Trophoblast cell (in vitro differentiated cells and primary cell): ENCODE results near the gene DSTYK.

ENCODE experiments used
- DNase-seq, 2 donors: peaks; one replicate each; pipeline ENCODE4 v3.0.0-alpha.2; 2016
- H2AFZ ChIP-seq: 2 replicates; pipeline ENCODE4 v1.6.1; 2013; ENCODE audit warnings: low read length, moderate library complexity, mild to moderate bottlenecking; ENCODE audit not compliant: insufficient read depth, poor library complexity
- H2AK5ac ChIP-seq: 2 replicates; pipeline ENCODE4 v1.6.1; 2013; ENCODE audit warnings: mild to moderate bottlenecking, low read length
- H2BK120ac ChIP-seq: 2 replicates; pipeline ENCODE4 v1.6.1; 2013; ENCODE audit warnings: low read length, mild to moderate bottlenecking, moderate library complexity; ENCODE audit not compliant: insufficient read depth, poor library complexity
- H2BK12ac ChIP-seq: 2 replicates; pipeline ENCODE4 v1.6.1; 2013; ENCODE audit warnings: mild to moderate bottlenecking, low read length, moderate library complexity
- H2BK5ac ChIP-seq: 2 replicates; pipeline ENCODE4 v1.6.1; 2013; ENCODE audit warnings: low read length, low read depth, moderate library complexity, mild to moderate bottlenecking; ENCODE audit not compliant: poor library complexity
- H3K14ac ChIP-seq: 2 replicates; pipeline ENCODE4 v1.6.1; 2013; ENCODE audit warnings: mild to moderate bottlenecking, low read length
- H3K18ac ChIP-seq: 2 replicates; pipeline ENCODE4 v1.6.1; 2013; ENCODE audit warnings: mild to moderate bottlenecking, low read length
- H3K23ac ChIP-seq: 2 replicates; pipeline ENCODE4 v1.6.1; 2013; ENCODE audit warnings: low read length
- H3K27ac ChIP-seq: 2 replicates; pipeline ENCODE4 v1.5.1; 2013; ENCODE audit warnings: low read depth, mild to moderate bottlenecking, inconsistent platforms, low read length, moderate library complexity
- H3K27me3 ChIP-seq: 2 replicates; pipeline ENCODE4 v1.6.1; 2013; ENCODE audit warnings: inconsistent platforms, mild to moderate bottlenecking, low read length, moderate library complexity; ENCODE audit not compliant: insufficient read depth
- H3K36me3 ChIP-seq, 2 experiments: 1 replicate in 1 of 2; 2 replicates in 1 of 2; pipeline ENCODE4 v1.6.1; 2013; ENCODE audit warnings: low read length in 2 of 2, mild to moderate bottlenecking in 2 of 2, moderate library complexity in 1 of 2; ENCODE audit not compliant: insufficient read depth in 2 of 2, control insufficient read depth in 1 of 2
- H3K4ac ChIP-seq: 2 replicates; pipeline ENCODE4 v1.6.1; 2013; ENCODE audit warnings: low read depth, mild to moderate bottlenecking, low read length, moderate library complexity
- H3K4me1 ChIP-seq, 2 experiments: 1 replicate in 1 of 2; 2 replicates in 1 of 2; pipeline ENCODE4 v1.6.1; 2013; ENCODE audit warnings: low read length in 2 of 2, mild to moderate bottlenecking in 2 of 2, moderate library complexity in 1 of 2; ENCODE audit not compliant: insufficient read depth in 2 of 2, control insufficient read depth in 1 of 2
- H3K4me2 ChIP-seq: 2 replicates; pipeline ENCODE4 v1.6.1; 2013; ENCODE audit warnings: inconsistent platforms, mild to moderate bottlenecking, low read length, moderate library complexity
- H3K4me3 ChIP-seq: 2 replicates; pipeline ENCODE4 v1.5.1; 2013; ENCODE audit warnings: mild to moderate bottlenecking, low read depth, low read length, inconsistent platforms
- H3K79me1 ChIP-seq: one replicate; pipeline ENCODE4 v1.6.1; 2013; ENCODE audit warnings: low read length
- H3K79me2 ChIP-seq: 2 replicates; pipeline ENCODE4 v1.6.1; 2013; ENCODE audit warnings: low read length, mild to moderate bottlenecking; ENCODE audit not compliant: control insufficient read depth, insufficient read depth, poor library complexity
- H3K9ac ChIP-seq: 2 replicates; pipeline ENCODE4 v1.6.1; 2013; ENCODE audit warnings: mild to moderate bottlenecking, low read length
- H3K9me3 ChIP-seq: 2 replicates; pipeline ENCODE4 v1.6.1; 2013; ENCODE audit warnings: low read depth, mild to moderate bottlenecking, control low read depth, inconsistent platforms, low read length; ENCODE audit not compliant: insufficient read depth
- H4K12ac ChIP-seq: 2 replicates; pipeline ENCODE4 v1.6.1; 2013; ENCODE audit warnings: low read depth, mild to moderate bottlenecking, low read length, moderate library complexity
- H4K8ac ChIP-seq: 2 replicates; pipeline ENCODE4 v1.6.1; 2013; ENCODE audit warnings: low read depth, mild to moderate bottlenecking, low read length, moderate library complexity
- H4K91ac ChIP-seq: one replicate; pipeline ENCODE4 v1.6.1; 2013; ENCODE audit warnings: low read depth, mild to moderate bottlenecking, low read length, moderate library complexity
- WGBS: extraction: QIAGEN DNeasy Blood & Tissue Kit; methylation state at CpG from one replicate; pipeline ENCODE4 v1.1.7; 2013; ENCODE audit warnings: missing lambda C conversion rate; ENCODE audit not compliant: insufficient read length, insufficient coverage; ENCODE audit errors: extremely low coverage; 5-methylcytosine and 5-hydroxymethylcytosine counted together

DSTYK gene

DNA sequence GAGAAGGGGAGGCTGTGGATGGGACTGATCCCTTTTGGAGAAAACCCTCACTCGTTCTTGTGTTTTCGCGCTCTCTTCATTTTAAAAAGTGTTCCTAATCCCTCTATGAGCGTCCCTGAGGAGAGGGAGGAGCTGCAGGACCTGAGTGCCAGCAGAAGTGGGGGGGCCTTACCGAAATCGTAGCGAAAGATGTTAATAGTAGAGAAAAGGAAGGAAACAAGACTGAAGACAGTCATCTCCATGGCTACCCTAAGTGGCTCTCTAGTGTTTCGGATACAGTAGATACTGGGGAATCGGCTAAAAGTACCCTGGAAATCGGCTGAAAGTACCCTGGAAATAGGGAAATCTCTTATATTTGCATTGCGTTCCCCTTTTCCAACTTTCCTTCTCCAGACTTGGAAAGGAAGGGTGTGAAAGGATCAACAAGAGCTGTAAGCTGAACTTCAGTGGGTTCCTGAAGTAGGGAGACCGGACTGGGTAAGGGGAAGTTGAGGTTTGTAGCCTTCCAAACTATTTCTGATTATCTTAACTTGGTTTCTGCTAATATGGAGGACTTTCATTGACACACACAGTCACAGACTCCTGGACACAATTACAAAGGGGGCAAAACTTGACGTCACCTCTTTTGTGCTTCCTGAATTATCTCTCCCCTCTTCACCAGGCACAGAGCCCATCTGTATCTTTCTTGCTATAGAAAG, 486 bp upstream of the DSTYK start:
- Histone ChIP-seq H3K4me1 (peaks cover 2% of the 10 kb centered on the region in 2 experiments), H3K14ac (no peak overlapping the region), H2BK5ac (no peak overlapping the region), H3K27me3 (no peaks in the 10 kb centered on the region), H4K91ac (no peak overlapping the region), H3K27ac (no peak overlapping the region), H3K9me3 (no peaks in the 10 kb centered on the region), H3K79me1 (peaks cover 10% of the 10 kb centered on the region), H3K79me2 (peaks cover 4% of the 10 kb centered on the region), H3K9ac (no peak overlapping the region), H4K12ac (peak overlapping the region; percentile 64), H2BK12ac (no peak overlapping the region), H4K8ac (peak overlapping the region; percentile 84), H2AK5ac (no peak overlapping the region), H2AFZ (peak overlapping the region; percentile 92), H3K4me3 (no peak overlapping the region), H3K23ac (no peak overlapping the region), H3K18ac (no peak overlapping the region), H3K4ac (no peak overlapping the region), H3K36me3 (no peaks in the 10 kb centered on the region), H2BK120ac (no peak overlapping the region), H3K4me2 (peak overlapping the region; percentile 61)
- DNase-seq, result no peak
- no CpG with 5 or more reads among the region's 13 CpGs for WGBS

DNA sequence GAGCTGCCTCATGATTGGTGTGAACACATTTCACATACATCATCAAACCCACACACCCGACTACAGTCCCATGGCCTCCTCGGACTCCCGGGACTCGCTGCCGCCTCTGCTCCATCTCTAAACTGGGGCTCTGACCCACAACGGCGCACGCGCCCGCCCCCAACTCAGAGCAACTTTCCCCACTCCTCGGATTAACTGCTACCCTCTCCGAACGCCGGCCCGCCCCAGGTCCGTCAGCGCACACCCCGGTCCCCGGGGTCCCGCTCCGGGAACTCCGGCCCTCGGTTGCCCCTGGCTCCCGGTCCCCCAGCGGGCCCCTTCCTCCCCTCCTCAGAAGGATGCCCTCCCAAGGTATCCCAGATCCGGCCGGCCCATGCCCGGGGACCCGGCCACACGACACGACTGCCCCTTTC, 740 bp downstream of the DSTYK start:
- WGBS, result no CpG with 5 or more reads among the region's 31 CpGs
- Histone ChIP-seq H3K27me3 (no peaks in the 10 kb centered on the region), H3K14ac (peak overlapping the region; percentile 95), H2BK12ac (no peak overlapping the region), H2BK120ac (peak overlapping the region; percentile 90), H4K91ac (peak overlapping the region; percentile 80), H2AK5ac (no peak overlapping the region), H2BK5ac (peak overlapping the region; percentile 74), H3K23ac (no peak overlapping the region), H3K4me3 (peak overlapping the region; percentile 86), H4K8ac (peak overlapping the region; percentile 90), H3K9ac (peak overlapping the region; percentile 73), H3K79me2 (peaks cover 4% of the 10 kb centered on the region), H3K4me2 (peak overlapping the region; percentile 61), H3K18ac (peak overlapping the region; percentile 93), H3K79me1 (peaks cover 10% of the 10 kb centered on the region), H3K9me3 (no peaks in the 10 kb centered on the region), H2AFZ (peak overlapping the region; percentile 86), H3K4ac (peak overlapping the region; percentile 55), H3K36me3 (no peaks in the 10 kb centered on the region), H4K12ac (peak overlapping the region; percentile 72), H3K27ac (peak overlapping the region; percentile 71), H3K4me1 (peaks cover 2% of the 10 kb centered on the region in 2 experiments)
- DNase-seq, result no peak

DNA sequence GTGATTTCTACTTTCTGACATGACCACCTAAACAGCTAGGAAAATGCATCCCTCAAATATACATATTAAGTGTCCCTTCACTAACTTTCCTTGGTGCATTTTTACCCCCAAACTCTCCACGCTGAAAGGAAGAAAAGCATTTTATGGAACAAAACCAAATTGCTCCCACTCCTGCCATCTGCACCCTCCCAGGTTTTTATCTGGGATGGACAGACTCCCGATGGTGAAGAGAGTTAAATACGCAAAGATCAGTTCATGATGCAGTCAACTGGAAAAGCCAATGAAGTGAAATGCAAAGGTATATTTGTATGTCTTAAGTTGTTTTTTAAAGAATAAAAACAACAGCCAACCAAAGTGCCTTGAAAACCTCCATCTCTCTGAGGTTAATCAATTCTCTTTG, 2.7 kb downstream of the DSTYK start:
- H3K79me1 ChIP-seq, result peaks cover 10% of the 10 kb centered on the region
- no peak overlapping the region for H3K4me3 ChIP-seq
- no peaks in the 10 kb centered on the region for H3K9me3 ChIP-seq
- no peak overlapping the region for H4K12ac ChIP-seq
- no peaks in the 10 kb centered on the region for H3K36me3 ChIP-seq
- H3K9ac ChIP-seq, result no peak overlapping the region
- H3K23ac ChIP-seq, result no peak overlapping the region
- no peak overlapping the region for H2BK120ac ChIP-seq
- no peaks in the 10 kb centered on the region for H3K27me3 ChIP-seq
- H3K4ac ChIP-seq, result no peak overlapping the region
- DNase-seq, result no peak
- no peak overlapping the region for H3K18ac ChIP-seq
- no peak overlapping the region for H3K4me2 ChIP-seq
- no peak overlapping the region for H2BK5ac ChIP-seq
- peaks cover 2% of the 10 kb centered on the region in 2 experiments for H3K4me1 ChIP-seq
- H3K27ac ChIP-seq, result no peak overlapping the region
- H3K14ac ChIP-seq, result no peak overlapping the region
- H2BK12ac ChIP-seq, result no peak overlapping the region
- no peak overlapping the region for H4K91ac ChIP-seq
- H3K79me2 ChIP-seq, result peaks cover 4% of the 10 kb centered on the region
- no peak overlapping the region for H2AFZ ChIP-seq
- no CpG with 5 or more reads among the region's 3 CpGs for whole genome bisulfite sequencing
- no peak overlapping the region for H4K8ac ChIP-seq
- H2AK5ac ChIP-seq, result no peak overlapping the region

- no peak overlapping the region for H3K14ac ChIP-seq
- H3K9me3 ChIP-seq, result no peaks in the 10 kb centered on the region
- no peak overlapping the region for H3K9ac ChIP-seq
Observed at GRCh38 chr1:205205055-205205454, 6.4 kb downstream of the DSTYK start.

More at GRCh38 chr1:205205055-205205454, 6.4 kb downstream of the DSTYK start:
- no peak overlapping the region for H2AFZ ChIP-seq
- no peak overlapping the region for H3K4ac ChIP-seq
- no peak for DNase-seq
- H2BK120ac ChIP-seq, result no peak overlapping the region
- H2AK5ac ChIP-seq, result no peak overlapping the region
- no peak overlapping the region for H3K4me2 ChIP-seq
- no peak overlapping the region for H2BK5ac ChIP-seq
- no peak overlapping the region for H3K18ac ChIP-seq
- H3K23ac ChIP-seq, result no peak overlapping the region
- no peaks in the 10 kb centered on the region for H3K27me3 ChIP-seq
- H3K36me3 ChIP-seq, result no peaks in the 10 kb centered on the region
- H4K91ac ChIP-seq, result no peak overlapping the region
- no peaks in the 10 kb centered on the region for H3K79me1 ChIP-seq
- H3K79me2 ChIP-seq, result no peaks in the 10 kb centered on the region
- no peak overlapping the region for H3K27ac ChIP-seq
- no peak overlapping the region for H3K4me3 ChIP-seq
- H4K12ac ChIP-seq, result no peak overlapping the region
- H3K4me1 ChIP-seq, result no peaks in the 10 kb centered on the region
- no peak overlapping the region for H2BK12ac ChIP-seq
- H4K8ac ChIP-seq, result no peak overlapping the region
